ENCODE results near the gene LHPP. TPM values are rescaled to one million over a fixed set of nuclear protein-coding genes. Genes with fewer than 3 reads are reported as not detected.

Gene LHPP
- total RNA-seq, 2 experiments from 2014 or later: 4.9 to 5.5 TPM

- ChIA-PET CTCF (no interaction called here), POLR2A (no interaction called here)
Observed at GRCh38 chr10:124596116-124596785, 134.6 kb downstream of the LHPP start.

GRCh38 chr10:124596962-124597845 is 135.6 kb downstream of the LHPP start:
- ChIA-PET CTCF (no interaction called here), POLR2A (interaction anchor here (0.5 kb wide), 1 partner anchor 135 kb away, joined by 4 read pairs; no protein-coding TSS in a partner anchor)

GRCh38 chr10:124597846-124598165 is 136.2 kb downstream of the LHPP start:
- CTCF ChIA-PET: no interaction called here

GRCh38 chr10:124598196-124598595 is 136.6 kb downstream of the LHPP start:
- CTCF ChIA-PET: no interaction called here
- POLR2A ChIA-PET: no interaction called here

More at GRCh38 chr10:124597846-124598165, 136.2 kb downstream of the LHPP start:
- POLR2A ChIA-PET: interaction anchor here (0.5 kb wide), 1 partner anchor 135 kb away, joined by 4 read pairs; no protein-coding TSS in a partner anchor

GRCh38 chr10:124598773-124599587 is 137.4 kb downstream of the LHPP start:
- CTCF ChIA-PET: no interaction called here
- POLR2A ChIA-PET: no interaction called here

- CTCF ChIA-PET: no interaction called here
Observed at GRCh38 chr10:124599588-124600050, 138.0 kb downstream of the LHPP start.

GRCh38 chr10:124600051-124600880 is 138.6 kb downstream of the LHPP start:
- ChIA-PET CTCF (interaction anchor here (0.5 to 1.1 kb wide), 2 partner anchors 62 to 182 kb away, joined by 3 to 4 read pairs; no protein-coding TSS in a partner anchor), POLR2A (no interaction called here)

More at GRCh38 chr10:124599588-124600050, 138.0 kb downstream of the LHPP start:
- POLR2A ChIA-PET: no interaction called here

- ChIA-PET CTCF (interaction anchor here (1.1 kb wide), 1 partner anchor 62 kb away, joined by 3 read pairs; no protein-coding TSS in a partner anchor), POLR2A (no interaction called here)
Observed at GRCh38 chr10:124601016-124601415, 139.4 kb downstream of the LHPP start.

GRCh38 chr10:124601431-124602120 is 140.0 kb downstream of the LHPP start:
- POLR2A ChIA-PET: no interaction called here
- CTCF ChIA-PET: no interaction called here

- ChIA-PET CTCF (interaction anchor here (1.0 kb wide), 1 partner anchor 133 kb away, joined by 3 read pairs; no protein-coding TSS in a partner anchor), POLR2A (interaction anchor here (0.5 kb wide), 1 partner anchor 21 kb away, joined by 3 read pairs; no protein-coding TSS in a partner anchor)
Observed at GRCh38 chr10:124602121-124602561, 140.5 kb downstream of the LHPP start.

GRCh38 chr10:124602646-124603365 is 141.2 kb downstream of the LHPP start:
- POLR2A ChIA-PET: interaction anchor here (0.5 kb wide), 1 partner anchor 20 kb away, joined by 3 read pairs; no protein-coding TSS in a partner anchor
- CTCF ChIA-PET: interaction anchor here (1.0 kb wide), 1 partner anchor 132 kb away, joined by 3 read pairs; no protein-coding TSS in a partner anchor

- CTCF ChIA-PET: interaction anchor here (0.6 to 1.1 kb wide), 2 partner anchors 16 to 73 kb away, joined by 3 read pairs; no protein-coding TSS in a partner anchor
Observed at GRCh38 chr10:124603376-124604213, 142.0 kb downstream of the LHPP start.

GRCh38 chr10:124604214-124605000 is 142.8 kb downstream of the LHPP start:
- CTCF ChIA-PET: interaction anchor here (1.1 kb wide), 1 partner anchor 74 kb away, joined by 3 read pairs; no protein-coding TSS in a partner anchor

More at GRCh38 chr10:124603376-124604213, 142.0 kb downstream of the LHPP start:
- POLR2A ChIA-PET: no interaction called here

GRCh38 chr10:124605001-124605370 is 143.4 kb downstream of the LHPP start:
- POLR2A ChIA-PET: no interaction called here
- CTCF ChIA-PET: interaction anchor here (1.1 kb wide), 1 partner anchor 75 kb away, joined by 3 read pairs; no protein-coding TSS in a partner anchor

More at GRCh38 chr10:124604214-124605000, 142.8 kb downstream of the LHPP start:
- POLR2A ChIA-PET: no interaction called here

- CTCF ChIA-PET: no interaction called here
- POLR2A ChIA-PET: no interaction called here
Observed at GRCh38 chr10:124605481-124605855, 143.8 kb downstream of the LHPP start.
